GM12872 (cell line): ENCODE data around the gene KIF27.

Source experiments
- CTCF ChIP-seq: IDR thresholded peaks from 3 replicates; pipeline ENCODE4 v1.5.1; 2011; ENCODE audit warnings: low read depth, mild to moderate bottlenecking, low read length, moderate library complexity; ENCODE audit not compliant: insufficient read depth

KIF27 gene

GRCh38 chr9:83920927-83921707 is at the start of gene KIF27:
Gene KIF27, minus strand, starts transcription at chr9:83921432. Its CDS starts 5,841 bp downstream, at chr9:83915591.
- TF ChIP-seq CTCF, result peak; percentile 64; the same call in 1 of the 3 replicates

GRCh38 chr9:83969602-83970001 is 48.4 kb upstream of the KIF27 start:
- TF ChIP-seq CTCF, result no peak

- no peak for TF ChIP-seq CTCF
These were observed 45.8 kb upstream of the KIF27 start for GRCh38 chr9:83967073-83967472.

- TF ChIP-seq CTCF, result no peak
These were observed 45.0 kb upstream of the KIF27 start for GRCh38 chr9:83966209-83966582.

GRCh38 chr9:83965350-83966208 is 44.3 kb upstream of the KIF27 start:
- TF ChIP-seq CTCF, result no peak

- TF ChIP-seq CTCF, result no peak
These were observed 43.7 kb upstream of the KIF27 start for GRCh38 chr9:83964973-83965349.

- no peak for TF ChIP-seq CTCF
These were observed 40.9 kb upstream of the KIF27 start for GRCh38 chr9:83962165-83962564.
